Dedifferentiated amniotic fluid mesenchymal stem cell (primary cell): ENCODE data around the gene ZSCAN18.

ENCODE experiments used
- DNase-seq: peaks from one replicate; pipeline ENCODE4 v3.0.0-alpha.2; 2016; ENCODE audit errors: extremely low spot score

ZSCAN18 gene

GRCh38 chr19:58044886-58045285, 53.1 kb downstream of the ZSCAN18 start:
- no peak for DNase-seq

GRCh38 chr19:58044391-58044790, 53.6 kb downstream of the ZSCAN18 start:
- no peak for DNase-seq

GRCh38 chr19:58042495-58043340, 55.3 kb downstream of the ZSCAN18 start:
- DNase-seq: no peak

GRCh38 chr19:58040751-58041525, 57.1 kb downstream of the ZSCAN18 start:
- DNase-seq: no peak

GRCh38 chr19:58038688-58039204, 59.3 kb downstream of the ZSCAN18 start:
- DNase-seq: no peak

GRCh38 chr19:58037927-58038687, 59.9 kb downstream of the ZSCAN18 start:
- DNase-seq: no peak

GRCh38 chr19:58035863-58036262, 62.2 kb downstream of the ZSCAN18 start:
- no peak for DNase-seq

- DNase-seq: no peak
Observed at GRCh38 chr19:58034477-58034793, 63.6 kb downstream of the ZSCAN18 start.
